Esophagus squamous epithelium (tissue), 5 donors: ENCODE data around the gene ANAPC4. TPM values are rescaled to one million over a fixed set of nuclear protein-coding genes. Genes with fewer than 3 reads are reported as not detected.
A peak's percentile ranks its signal among the peaks of the same experiment; 100 is the strongest.

Experiments used
- DNase-seq: peaks from one replicate; lab custom pipeline; 2025; lab: John Stamatoyannopoulos, UW
- H3K27ac ChIP-seq, 4 donors: fragments of 200-600 bp; sonication (generic); one replicate each; pipeline ENCODE4 v1.5.1; 2016 to 2019; ENCODE audit warnings: mild to moderate bottlenecking in 1 of 4
- H3K27me3 ChIP-seq, 4 donors: fragments of 200-600 bp; sonication (generic); 1 replicate in 3 of 4; 2 replicates in 1 of 4; pipeline versions ENCODE4 v1.5.1 to v1.6.0; 2017 to 2021; ENCODE audit warnings: antibody characterized with exemption in 1 of 4
- H3K36me3 ChIP-seq, 3 donors: fragments of 200-600 bp; sonication (generic); one replicate each; pipeline ENCODE4 v1.5.1; 2016 to 2019
- H3K4me1 ChIP-seq, 3 donors: fragments of 200-600 bp; sonication (generic); one replicate each; pipeline ENCODE4 v1.5.1; 2017 to 2019
- H3K4me3 ChIP-seq, 4 donors: fragments of 200-600 bp; sonication (generic); 1 replicate in 3 of 4; 2 replicates in 1 of 4; pipeline ENCODE4 v1.5.1; 2016 to 2019; ENCODE audit warnings: mild to moderate bottlenecking in 2 of 4, moderate library complexity in 1 of 4
- H3K9me3 ChIP-seq, 3 donors: fragments of 200-600 bp; sonication (generic); one replicate each; pipeline ENCODE4 v1.5.1; 2016 to 2019
- POLR2A ChIP-seq, 4 donors: fragments of 450-650 bp; IDR thresholded peaks; one replicate each; pipeline ENCODE4 v1.6.1; 2017; ENCODE audit warnings: antibody characterized with exemption in 4 of 4, mild to moderate bottlenecking in 4 of 4, moderate library complexity in 3 of 4
- WGBS, 2 donors: methylation state at CpG; one replicate each; pipeline ENCODE4 v1.1.5; 2018; 5-methylcytosine and 5-hydroxymethylcytosine counted together
- intact Hi-C: fragments of 100-400 bp; cut with DNase I; formaldehyde crosslinking; loops from one replicate; pipeline ENCODE4 v1.15.0; 2022
- total RNA-seq, 4 donors: library from RNA; depleted of rRNA; stranded (reverse); fragments of >200 nt; gene quantifications; one replicate each; pipeline ENCODE4 v1.1.0, GENCODE V29; 2016
- TF ChIP-seq, protein P1 (sequence below), 6 experiments: fragments of 450-650 bp in 4 of 6; fragments of 200-600 bp in 2 of 6; sonication (generic) in 2 of 6; IDR thresholded peaks; one replicate each; pipeline ENCODE4 v1.5.1; 2016 to 2019; ENCODE audit warnings: antibody characterized with exemption in 6 of 6, mild to moderate bottlenecking in 4 of 6, moderate library complexity in 4 of 6
- donor health status: DM: yes; HTN: yes; CAD: no.

Gene ANAPC4
- total RNA-seq, 4 donors from 2014 or later, result 9.6 to 27.0 (median 20.0) TPM

DNA sequence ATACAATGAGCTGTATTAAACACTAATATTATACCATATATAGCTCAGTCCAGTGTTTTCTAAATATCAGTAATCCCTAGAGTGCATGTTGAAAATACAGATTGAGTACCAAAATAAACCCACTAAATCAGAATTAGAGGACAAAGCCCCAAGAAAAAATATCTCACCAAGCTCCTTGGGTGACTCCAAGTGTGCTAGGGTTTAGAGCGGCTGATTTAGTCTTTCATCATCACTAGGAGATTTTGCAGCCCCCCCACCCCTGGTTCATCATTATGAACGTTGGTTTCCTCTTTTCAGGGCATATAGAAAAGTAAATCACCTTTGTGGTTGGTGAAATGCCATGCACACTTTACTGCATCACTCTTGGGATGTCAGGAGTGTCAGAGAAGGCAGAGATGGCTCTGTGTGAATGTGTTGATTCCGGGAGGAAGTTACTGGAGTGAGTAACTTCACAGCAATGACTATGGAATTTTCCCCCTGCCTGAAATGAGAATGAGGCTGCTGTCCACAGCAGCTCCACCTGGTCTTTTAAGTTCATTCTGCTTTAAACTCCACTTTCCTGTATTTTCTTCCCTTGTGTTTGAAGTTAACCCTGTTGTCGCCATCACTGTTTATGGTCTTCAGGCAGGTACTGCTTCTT is 25.2 kb upstream of the ANAPC4 start:
- peaks cover 0 to 47% (median 0%) of the 10 kb centered on the region in 3 donors for H3K36me3 ChIP-seq
- H3K4me1 ChIP-seq, result no peaks in the 10 kb centered on the region
- H3K4me3 ChIP-seq, result no peak overlapping the region
- H3K27ac ChIP-seq, result no peak overlapping the region
- TF ChIP-seq POLR2A (IDR thresholded peaks at IDR 0.05), result no peak
- TF ChIP-seq, protein P1, sequence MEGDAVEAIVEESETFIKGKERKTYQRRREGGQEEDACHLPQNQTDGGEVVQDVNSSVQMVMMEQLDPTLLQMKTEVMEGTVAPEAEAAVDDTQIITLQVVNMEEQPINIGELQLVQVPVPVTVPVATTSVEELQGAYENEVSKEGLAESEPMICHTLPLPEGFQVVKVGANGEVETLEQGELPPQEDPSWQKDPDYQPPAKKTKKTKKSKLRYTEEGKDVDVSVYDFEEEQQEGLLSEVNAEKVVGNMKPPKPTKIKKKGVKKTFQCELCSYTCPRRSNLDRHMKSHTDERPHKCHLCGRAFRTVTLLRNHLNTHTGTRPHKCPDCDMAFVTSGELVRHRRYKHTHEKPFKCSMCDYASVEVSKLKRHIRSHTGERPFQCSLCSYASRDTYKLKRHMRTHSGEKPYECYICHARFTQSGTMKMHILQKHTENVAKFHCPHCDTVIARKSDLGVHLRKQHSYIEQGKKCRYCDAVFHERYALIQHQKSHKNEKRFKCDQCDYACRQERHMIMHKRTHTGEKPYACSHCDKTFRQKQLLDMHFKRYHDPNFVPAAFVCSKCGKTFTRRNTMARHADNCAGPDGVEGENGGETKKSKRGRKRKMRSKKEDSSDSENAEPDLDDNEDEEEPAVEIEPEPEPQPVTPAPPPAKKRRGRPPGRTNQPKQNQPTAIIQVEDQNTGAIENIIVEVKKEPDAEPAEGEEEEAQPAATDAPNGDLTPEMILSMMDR (IDR thresholded peaks at IDR 0.05), result no peak
- WGBS, 2 donors, result 73 to 86% methylated on average over 4 of the region's 4 CpGs
- intact Hi-C loops, result no loop called here
- no peaks in the 10 kb centered on the region for H3K27me3 ChIP-seq
- H3K9me3 ChIP-seq, result no peaks in the 10 kb centered on the region
- DNase-seq, result no peak

DNA sequence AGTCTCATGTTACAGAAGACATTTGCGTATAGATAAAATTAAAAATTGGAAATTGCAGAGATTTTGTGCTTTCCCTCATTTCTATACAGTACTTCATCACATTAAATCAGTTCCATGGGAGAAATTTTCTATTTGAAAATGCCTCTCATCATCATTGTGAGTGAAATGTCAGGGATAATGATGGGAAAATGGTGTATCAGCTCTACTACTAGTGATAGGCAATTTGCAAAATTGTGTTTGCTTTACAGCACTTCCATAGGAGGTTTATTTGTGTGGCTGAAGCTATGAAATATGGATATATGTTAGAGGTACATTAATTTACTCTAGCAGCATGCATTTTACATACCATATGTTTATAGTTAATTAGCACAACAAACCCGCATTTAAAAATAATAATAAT is 21.0 kb upstream of the ANAPC4 start:
- 92 to 98% methylated on average over 2 of the region's 2 CpGs for WGBS, 2 donors
- Histone ChIP-seq H3K36me3 (peaks cover 0 to 27% (median 0%) of the 10 kb centered on the region in 3 donors), H3K27ac (no peak overlapping the region), H3K27me3 (no peaks in the 10 kb centered on the region), H3K9me3 (no peaks in the 10 kb centered on the region), H3K4me1 (no peaks in the 10 kb centered on the region), H3K4me3 (no peak overlapping the region)
- TF ChIP-seq, protein P1 (IDR thresholded peaks at IDR 0.05), result no peak
- TF ChIP-seq POLR2A (IDR thresholded peaks at IDR 0.05), result no peak
- intact Hi-C loops, result no loop called here
- no peak for DNase-seq

DNA sequence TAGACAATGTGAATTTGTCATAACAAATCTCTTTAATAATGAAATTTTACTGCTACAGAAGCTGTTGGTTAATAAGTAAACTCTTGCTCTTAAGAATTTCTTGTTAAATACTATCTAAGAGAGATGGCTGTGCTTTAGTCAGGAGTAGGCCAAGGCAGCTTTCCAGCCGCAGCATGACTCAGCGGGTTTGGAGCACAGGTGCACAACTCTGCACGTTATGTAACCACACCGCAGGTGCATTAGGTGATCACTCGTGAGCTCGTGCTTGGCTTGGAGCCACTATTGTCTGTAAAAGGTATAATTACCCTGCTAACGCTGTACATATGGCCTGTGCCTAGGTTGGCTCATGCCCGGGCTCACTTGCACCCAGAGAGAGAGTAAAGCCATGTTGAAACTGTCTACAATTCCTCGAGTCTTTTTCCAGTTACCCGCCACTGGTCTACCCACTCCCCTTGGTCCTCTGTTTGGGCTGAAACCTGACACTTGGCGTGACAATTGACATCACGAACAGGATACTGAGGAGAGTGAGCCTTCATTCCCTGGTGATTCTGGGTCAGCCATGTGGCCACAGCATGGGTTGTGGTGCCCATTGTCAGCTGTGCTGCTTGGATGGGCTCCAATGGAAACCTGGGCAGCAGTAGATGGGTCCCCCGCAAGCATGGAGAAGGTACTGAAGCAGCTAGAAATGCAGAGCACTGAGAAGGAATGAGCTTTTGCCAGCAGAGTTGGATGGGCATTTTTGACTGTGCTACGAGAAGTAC is 18.4 kb upstream of the ANAPC4 start:
- no peak for DNase-seq
- no peak overlapping the region for H3K4me3 ChIP-seq
- peaks cover 0 to 5% (median 0%) of the 10 kb centered on the region in 3 donors for H3K36me3 ChIP-seq
- H3K4me1 ChIP-seq, result no peaks in the 10 kb centered on the region
- no peaks in the 10 kb centered on the region for H3K9me3 ChIP-seq
- H3K27ac ChIP-seq, result no peak overlapping the region
- TF ChIP-seq, protein P1 (IDR thresholded peaks at IDR 0.05), result no peak
- TF ChIP-seq POLR2A (IDR thresholded peaks at IDR 0.05), result no peak
- no peaks in the 10 kb centered on the region for H3K27me3 ChIP-seq
- intact Hi-C loops, result no loop called here
- WGBS, 2 donors, result 69 to 75% methylated on average over 12 to 14 of the region's 14 CpGs

DNA sequence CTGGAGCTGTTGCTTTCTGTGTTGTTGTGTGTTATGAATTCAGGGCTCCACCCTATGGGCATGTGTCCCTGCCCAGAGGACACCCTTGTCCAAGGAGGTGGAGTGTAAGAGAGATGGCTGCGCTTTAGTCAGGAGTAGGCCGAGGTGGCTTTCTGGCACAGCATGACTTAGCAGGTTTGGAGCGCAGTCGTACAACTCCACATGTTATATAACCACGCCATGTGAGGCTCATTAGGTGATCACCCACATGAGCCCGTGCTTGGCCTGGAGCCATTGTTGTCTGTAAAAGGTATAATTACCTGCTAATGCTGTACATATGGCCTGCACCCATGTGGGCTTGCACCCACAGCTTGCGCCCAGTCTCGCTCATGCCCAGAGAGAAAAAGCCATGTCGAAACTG is 15.8 kb upstream of the ANAPC4 start:
- no peak for DNase-seq
- peaks cover 0 to 17% (median 0%) of the 10 kb centered on the region in 3 donors for H3K36me3 ChIP-seq
- no peaks in the 10 kb centered on the region for H3K9me3 ChIP-seq
- 89 to 98% methylated on average over 4 to 9 of the region's 9 CpGs for WGBS, 2 donors
- no peaks in the 10 kb centered on the region for H3K4me1 ChIP-seq
- TF ChIP-seq POLR2A (IDR thresholded peaks at IDR 0.05), result no peak
- TF ChIP-seq, protein P1 (IDR thresholded peaks at IDR 0.05), result no peak
- no peaks in the 10 kb centered on the region for H3K27me3 ChIP-seq
- H3K27ac ChIP-seq, result no peak overlapping the region
- intact Hi-C loops, result no loop called here
- no peak overlapping the region for H3K4me3 ChIP-seq

DNA sequence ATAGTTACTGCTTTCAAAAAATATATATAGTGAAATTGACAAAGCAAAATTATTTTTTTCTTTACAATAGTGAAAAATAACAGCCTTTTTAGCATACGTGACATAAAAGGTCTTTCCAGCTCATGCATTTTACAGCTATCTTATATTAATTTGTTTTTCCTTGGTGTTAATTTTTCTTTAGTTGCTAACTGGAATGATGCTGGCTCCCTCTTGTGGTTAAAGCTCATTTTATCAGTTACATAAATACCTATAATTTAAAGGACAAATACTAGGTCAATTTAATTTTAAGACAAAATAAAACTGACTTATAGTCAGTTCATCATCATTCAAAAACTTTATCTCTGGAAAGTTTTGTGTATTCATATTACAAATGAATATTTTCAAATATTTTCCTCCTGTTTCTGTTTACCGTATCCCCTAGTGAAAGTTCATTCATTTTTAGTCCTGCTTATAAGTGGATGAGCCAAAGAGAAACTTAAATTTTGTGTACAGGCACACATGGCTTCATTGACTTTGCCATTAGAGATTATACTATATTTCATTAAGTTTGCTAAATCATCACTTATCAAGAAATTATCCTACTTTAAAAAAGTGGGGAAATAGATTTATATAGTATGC is 9.9 kb upstream of the ANAPC4 start:
- 77 to 79% methylated on average over 2 of the region's 2 CpGs for WGBS, 2 donors
- H3K4me1 ChIP-seq, result no peaks in the 10 kb centered on the region
- H3K27ac ChIP-seq, result no peak overlapping the region
- TF ChIP-seq, protein P1 (IDR thresholded peaks at IDR 0.05), result peak in 4 of 6 experiments; percentile 36 to 66 (median 56)
- TF ChIP-seq POLR2A (IDR thresholded peaks at IDR 0.05), result no peak
- H3K9me3 ChIP-seq, result no peaks in the 10 kb centered on the region
- peaks cover 0 to 21% (median 4%) of the 10 kb centered on the region in 3 donors for H3K36me3 ChIP-seq
- no peaks in the 10 kb centered on the region for H3K27me3 ChIP-seq
- intact Hi-C loops, result no loop called here
- no peak for DNase-seq
- no peak overlapping the region for H3K4me3 ChIP-seq
